ELF-1 (cell line): Measurements from ENCODE around the gene ANKLE1.

Experiments
- DNase-seq: peaks from one replicate; pipeline ENCODE4 v3.0.0-alpha.2; 2016; ENCODE audit warnings: low read depth, low spot score

The ANKLE1 gene

GRCh38 chr19:17325881-17326594 is 44.3 kb downstream of the ANKLE1 start:
- DNase-seq: no peak

- peak; percentile 86 for DNase-seq
Observed at GRCh38 chr19:17326595-17326966, 44.9 kb downstream of the ANKLE1 start.

DNA sequence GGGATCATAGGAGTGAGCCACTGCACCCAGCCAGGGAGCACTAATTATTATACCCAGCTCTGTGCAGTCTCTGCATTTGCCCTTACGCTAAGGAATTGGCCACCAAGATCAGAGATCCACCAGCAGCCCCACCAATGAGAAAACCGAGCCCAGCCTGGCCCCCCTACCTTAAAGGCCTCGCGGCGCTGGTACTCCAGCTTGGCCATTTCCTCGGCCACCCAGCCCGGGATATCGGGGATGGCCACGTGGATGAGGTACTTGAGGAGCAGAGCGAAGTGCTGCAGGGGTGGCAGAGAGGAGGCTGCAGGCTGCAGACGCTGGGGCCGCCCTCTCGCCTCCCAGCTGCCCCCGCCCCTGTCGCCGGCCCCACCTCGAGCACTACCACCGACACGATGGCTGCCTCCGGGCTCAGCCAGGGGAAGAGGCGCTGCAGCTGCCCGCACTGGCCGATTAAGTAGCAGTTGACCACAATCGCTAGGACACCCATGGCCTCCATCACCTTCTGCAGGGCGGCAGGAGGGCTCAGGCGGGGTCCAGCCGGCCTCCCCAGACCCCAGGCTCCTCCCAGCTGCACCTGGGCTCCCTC is 45.5 kb downstream of the ANKLE1 start:
- no peak for DNase-seq

- DNase-seq: peak; percentile 96
Observed at GRCh38 chr19:17327654-17328516, 46.2 kb downstream of the ANKLE1 start.

DNA sequence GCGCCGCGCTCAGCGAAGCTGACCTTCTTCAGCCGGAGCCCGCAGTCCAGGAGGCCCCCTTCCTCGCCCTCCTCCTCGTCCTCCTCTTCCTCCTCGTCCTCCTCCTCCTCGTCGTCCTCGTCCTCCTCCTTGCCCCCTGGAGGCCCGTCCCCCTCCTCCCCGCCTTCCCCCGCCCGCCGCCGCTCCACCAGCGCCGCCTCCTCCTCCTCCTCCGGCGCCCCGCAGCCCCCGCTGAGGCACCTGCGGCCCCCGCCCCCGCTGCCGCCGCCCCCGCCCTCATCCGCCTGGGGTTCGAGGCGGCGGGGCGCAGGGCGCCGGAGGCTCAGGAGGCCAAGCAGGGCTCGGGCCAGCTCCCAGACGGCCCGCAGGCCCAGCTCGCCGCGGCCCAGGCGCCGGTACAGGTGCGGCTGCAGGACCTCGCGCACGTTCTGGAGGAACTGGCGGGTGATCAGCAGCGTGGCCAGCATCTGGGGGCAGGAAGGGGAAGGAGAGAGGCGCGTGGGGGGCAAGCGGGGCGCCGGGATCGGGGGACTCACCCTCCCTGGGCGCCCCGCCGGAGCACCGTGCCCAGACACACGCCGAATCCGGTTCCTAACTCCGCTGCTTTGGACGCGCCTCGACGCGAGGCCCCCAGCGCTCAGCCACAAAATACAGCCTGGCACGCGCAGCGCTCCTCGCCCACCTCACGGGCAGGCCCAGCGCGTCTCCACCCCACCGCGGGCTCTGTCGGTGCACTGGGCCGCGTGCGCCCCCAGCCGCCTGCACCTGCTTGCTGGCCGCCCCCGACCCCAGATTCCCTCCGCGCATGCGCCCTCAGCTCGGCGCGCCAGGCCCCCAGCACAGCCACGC is 47.0 kb downstream of the ANKLE1 start:
- DNase-seq: no peak

DNA sequence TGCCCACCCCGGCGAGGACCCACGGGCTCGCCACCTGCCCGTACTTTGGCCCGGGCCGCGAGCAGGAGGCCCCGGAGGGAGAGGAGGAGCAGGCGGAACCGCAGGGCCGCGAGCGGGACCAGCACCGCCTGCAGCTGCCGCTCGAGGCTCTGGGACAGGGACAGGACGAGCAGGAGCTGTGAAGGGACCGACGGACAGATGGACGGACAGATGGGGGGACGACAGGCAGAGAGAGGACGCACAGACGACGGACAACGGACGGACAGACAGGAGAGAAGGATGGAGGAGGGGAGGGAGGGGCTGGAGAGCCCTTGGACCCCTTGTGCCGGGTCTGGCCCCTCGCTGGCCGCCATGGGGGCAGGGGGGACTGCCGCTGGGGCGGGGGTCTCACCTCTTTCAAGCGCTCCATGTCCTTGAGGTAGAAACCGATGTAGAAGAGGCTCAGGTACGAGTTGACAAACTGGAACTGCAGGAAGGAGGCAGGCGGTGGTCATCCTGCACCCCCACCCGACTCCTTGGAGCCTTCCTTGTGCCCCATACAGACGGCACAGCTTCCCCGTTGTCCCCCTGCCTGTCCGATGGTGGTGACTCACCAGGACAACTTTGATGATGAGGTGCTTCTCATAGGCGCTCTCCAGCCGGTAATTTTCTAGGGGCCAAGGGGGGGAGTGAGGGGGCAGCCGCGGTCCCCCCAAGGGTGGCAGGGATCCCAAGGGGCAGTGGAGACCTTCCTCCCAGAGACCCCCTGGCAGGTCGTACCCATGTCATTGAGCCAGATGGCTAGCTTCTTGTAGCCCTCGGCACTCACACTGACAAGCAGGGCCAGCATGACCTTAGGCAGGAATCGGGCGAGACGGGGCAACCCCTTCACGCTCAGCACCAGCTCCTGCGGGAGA is 47.9 kb downstream of the ANKLE1 start:
- DNase-seq: no peak

DNA sequence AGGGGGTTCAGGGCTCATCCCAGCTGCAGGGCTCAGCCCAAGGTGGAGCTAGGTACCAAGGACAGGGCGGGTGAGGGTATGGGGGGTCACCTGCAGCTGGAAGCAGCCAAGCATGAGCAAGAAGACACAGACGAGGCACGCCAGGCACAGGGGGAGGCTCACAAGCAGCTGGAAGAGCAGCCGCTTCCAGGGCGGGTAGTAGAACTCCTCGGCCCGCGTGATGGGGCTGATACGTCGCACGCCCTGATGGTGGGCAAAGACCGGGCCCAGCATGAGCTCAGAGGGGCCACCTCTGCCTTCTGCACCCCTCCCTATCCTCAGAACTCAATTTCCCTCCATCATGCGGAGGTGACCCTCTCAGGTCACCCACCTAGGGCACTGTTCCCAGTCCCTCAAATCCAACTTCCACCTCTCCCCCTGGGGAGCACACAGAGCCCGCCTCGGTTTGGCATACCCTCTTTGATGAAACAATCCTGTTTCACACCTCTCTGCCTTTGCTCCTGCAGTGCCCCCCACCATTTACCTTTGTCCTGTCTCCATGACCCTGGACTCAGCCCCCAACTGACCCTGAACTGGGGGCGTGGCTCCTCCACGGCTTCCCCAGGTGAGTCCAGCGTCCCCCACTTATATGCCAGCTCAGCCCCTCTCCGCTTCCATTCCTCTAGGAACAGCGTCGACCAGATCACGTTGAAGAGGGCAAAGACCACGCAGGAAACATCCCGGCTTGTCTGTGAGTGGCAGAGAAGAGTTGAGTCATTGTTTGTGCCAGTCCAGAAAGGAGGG is 48.8 kb downstream of the ANKLE1 start:
- DNase-seq: no peak

- no peak for DNase-seq
Observed at GRCh38 chr19:17331045-17331558, 49.4 kb downstream of the ANKLE1 start.

DNA sequence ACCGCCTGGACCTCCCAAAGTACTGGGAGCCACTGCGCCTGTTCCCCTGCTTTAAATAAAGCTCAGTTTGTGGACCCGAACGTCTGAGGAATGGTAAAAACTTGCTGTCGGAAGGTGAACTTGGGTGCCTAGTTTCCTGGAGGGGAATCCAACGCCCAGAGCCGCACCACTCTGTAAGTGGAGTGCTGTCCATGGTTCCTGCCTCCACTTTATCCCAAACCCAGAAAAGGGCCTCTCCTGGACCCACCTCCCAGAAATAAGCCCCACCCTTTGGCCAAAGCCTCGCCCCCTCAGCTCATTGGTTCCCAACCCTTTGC is 50.6 kb downstream of the ANKLE1 start:
- DNase-seq: no peak

DNA sequence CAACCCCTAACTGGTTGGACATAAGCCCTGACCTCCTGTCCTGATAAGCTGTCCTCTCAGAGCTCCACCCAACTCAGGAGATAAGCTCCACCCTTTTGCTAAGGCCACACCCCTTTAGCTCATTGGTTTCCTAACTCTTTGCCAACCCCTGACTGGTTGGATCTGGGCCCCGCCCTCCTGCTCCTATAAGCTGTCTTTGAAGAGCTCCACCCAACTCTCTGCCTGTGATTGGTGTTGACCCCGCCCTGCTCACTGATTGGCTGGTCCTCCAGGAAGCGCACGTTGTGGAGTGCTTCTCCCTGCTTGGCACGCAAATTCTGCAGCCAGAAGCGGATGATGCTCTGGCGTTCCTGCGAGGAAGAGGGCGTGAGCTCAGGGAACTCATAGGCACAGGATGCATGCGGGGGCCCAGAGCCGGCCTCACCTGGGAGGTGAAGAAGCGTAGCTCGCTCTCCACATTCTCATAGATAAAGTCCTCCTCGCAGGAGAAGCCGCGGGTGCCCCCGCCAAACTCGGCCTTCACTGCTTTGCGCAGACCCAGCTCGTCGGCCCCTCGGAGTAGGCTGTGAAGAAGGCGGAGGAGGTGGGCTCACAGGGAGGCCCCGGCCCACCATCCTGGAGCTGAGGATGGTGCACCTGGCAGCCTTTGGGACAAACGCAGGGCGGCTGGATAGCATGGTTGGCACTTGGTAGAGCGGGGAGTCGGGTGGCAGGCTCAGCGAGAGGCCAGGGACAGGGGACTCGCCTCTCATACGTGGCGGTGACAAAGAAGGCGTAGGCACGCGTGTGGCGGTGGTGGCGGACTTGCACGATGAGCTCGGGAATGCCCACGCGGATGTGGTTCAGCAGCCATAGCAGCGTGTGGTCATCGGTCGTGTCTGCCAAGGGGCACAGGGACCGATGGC is 51.2 kb downstream of the ANKLE1 start:
- DNase-seq: peak; percentile 97

- DNase-seq: peak; percentile 52
Observed at GRCh38 chr19:17333611-17334413, 52.1 kb downstream of the ANKLE1 start.

GRCh38 chr19:17334414-17335409 is 53.0 kb downstream of the ANKLE1 start, which contains the start of gene ANO8:
ANO8 (minus strand) TSS chr19:17334855; CDS start chr19:17334670, 185 bp downstream.
- DNase-seq: peak; percentile 97

GRCh38 chr19:17335575-17335974 is 53.9 kb downstream of the ANKLE1 start:
- no peak for DNase-seq
